HEK293 (cell line): ENCODE results near the gene CRYBG1.

Experiments used
- CTCF ChIA-PET: fragments of 350-600 bp; formaldehyde crosslinking; extraction: SDS; loops from one replicate; lab custom pipeline; 2021; ENCODE audit warnings: antibody characterized with exemption; lab: Yijun Ruan, JAX
- POLR2A ChIA-PET: fragments of 300-600 bp; formaldehyde crosslinking; extraction: SDS; loops from one replicate; lab custom pipeline; 2020; ENCODE audit warnings: antibody characterized with exemption, inconsistent platforms; lab: Yijun Ruan, JAX
- H3K27ac ChIP-seq: fragments of 200-500 bp; sonication (Bioruptor generic); 2 replicates; pipeline ENCODE4 v1.5.1; 2014; ENCODE audit warnings: low read depth, low read length, control low read depth, inconsistent platforms; ENCODE audit errors: extremely low read depth
- H3K36me3 ChIP-seq, 2 experiments: fragments of 200-500 bp in 1 of 2; sonication (Bioruptor generic) in 1 of 2; 1 replicate in 1 of 2; 2 replicates in 1 of 2; pipeline ENCODE4 v1.5.1; 2014 to 2017; ENCODE audit warnings: inconsistent platforms in 2 of 2, low read length in 2 of 2; ENCODE audit not compliant: control insufficient read depth in 2 of 2, insufficient read depth in 1 of 2
- H3K4me1 ChIP-seq: fragments of 200-500 bp; sonication (Bioruptor generic); 2 replicates; pipeline ENCODE4 v1.5.1; 2014; ENCODE audit warnings: mild to moderate bottlenecking, low read length, inconsistent platforms; ENCODE audit not compliant: control insufficient read depth, insufficient read depth
- H3K4me3 ChIP-seq: 2 replicates; pipeline ENCODE4 v1.5.1; 2011; ENCODE audit warnings: low read depth, mild to moderate bottlenecking, control low read depth, low read length, moderate library complexity
- H3K9me3 ChIP-seq: fragments of 200-500 bp; sonication (Bioruptor generic); 2 replicates; pipeline ENCODE4 v1.5.1; 2014; ENCODE audit warnings: low read depth, low read length, inconsistent platforms; ENCODE audit not compliant: control insufficient read depth, insufficient read depth
- KLF10 ChIP-seq: fragments of 450-650 bp; IDR thresholded peaks from 2 replicates; pipeline ENCODE4 v1.5.1; 2018; ENCODE audit warnings: missing biosample characterization, mild to moderate bottlenecking, missing genetic modification characterization
- KLF8 ChIP-seq: fragments of 450-650 bp; formaldehyde crosslinking; IDR thresholded peaks from 2 replicates; pipeline ENCODE4 v1.5.1; 2016; ENCODE audit warnings: missing biosample characterization, missing genetic modification characterization
- KLF9 ChIP-seq: fragments of 450-650 bp; formaldehyde crosslinking; IDR thresholded peaks from 2 replicates; pipeline ENCODE4 v1.5.1; 2016; ENCODE audit warnings: missing biosample characterization, missing genetic modification characterization, low read depth
- PRDM2 ChIP-seq: fragments of 450-650 bp; formaldehyde crosslinking; IDR thresholded peaks from 2 replicates; pipeline ENCODE4 v1.5.1; 2016; ENCODE audit warnings: missing biosample characterization, missing genetic modification characterization, borderline replicate concordance
- SETDB1 ChIP-seq: IDR thresholded peaks from one replicate; pipeline ENCODE4 v1.6.1; 2017; ENCODE audit warnings: mild to moderate bottlenecking, low read length, moderate library complexity, mixed read lengths; ENCODE audit not compliant: insufficient read length
- ZBTB48 ChIP-seq: fragments of 450-650 bp; formaldehyde crosslinking; IDR thresholded peaks from 2 replicates; pipeline ENCODE4 v1.5.1; 2016; ENCODE audit warnings: missing biosample characterization, missing genetic modification characterization
- ZNF157 ChIP-seq: fragments of 450-650 bp; formaldehyde crosslinking; IDR thresholded peaks from 2 replicates; pipeline ENCODE4 v1.5.1; 2016; ENCODE audit warnings: missing biosample characterization, missing genetic modification characterization
- ZNF24 ChIP-seq: fragments of 450-650 bp; formaldehyde crosslinking; IDR thresholded peaks from 2 replicates; pipeline ENCODE4 v1.5.1; 2016; ENCODE audit warnings: missing biosample characterization, missing genetic modification characterization
- ZNF324 ChIP-seq: fragments of 450-650 bp; formaldehyde crosslinking; IDR thresholded peaks from 2 replicates; pipeline ENCODE4 v1.5.1; 2016; ENCODE audit warnings: missing biosample characterization, missing genetic modification characterization
- ZNF354C ChIP-seq: fragments of 450-650 bp; formaldehyde crosslinking; IDR thresholded peaks from 2 replicates; pipeline ENCODE4 v1.5.1; 2016; ENCODE audit warnings: missing biosample characterization, missing genetic modification characterization, low read depth, borderline replicate concordance
- ZNF48 ChIP-seq: fragments of 450-650 bp; formaldehyde crosslinking; IDR thresholded peaks from 2 replicates; pipeline ENCODE4 v1.5.1; 2016; ENCODE audit warnings: missing biosample characterization, missing genetic modification characterization
- ZNF548 ChIP-seq: fragments of 450-650 bp; formaldehyde crosslinking; IDR thresholded peaks from 2 replicates; pipeline ENCODE4 v1.5.1; 2016; ENCODE audit warnings: missing biosample characterization, missing genetic modification characterization
- ZNF624 ChIP-seq: fragments of 450-650 bp; formaldehyde crosslinking; IDR thresholded peaks from 2 replicates; pipeline ENCODE4 v1.5.1; 2017; ENCODE audit warnings: missing biosample characterization, missing genetic modification characterization
- ZNF704 ChIP-seq: fragments of 450-650 bp; formaldehyde crosslinking; IDR thresholded peaks from 2 replicates; pipeline ENCODE4 v1.5.1; 2016; ENCODE audit warnings: missing biosample characterization, missing genetic modification characterization

Gene CRYBG1

GRCh38 chr6:106474466-106474865 is 113.9 kb downstream of the CRYBG1 start (continued):
- TF ChIP-seq PRDM2 (no peak), ZNF548 (tag by site-specific recombination) (no peak), ZNF324 (no peak), ZBTB48 (tag by site-specific recombination) (no peak), KLF9 (tag by site-specific recombination) (no peak), ZNF48 (tag by site-specific recombination) (no peak), ZNF704 (tag by site-specific recombination) (no peak), ZNF624 (tag by site-specific recombination) (no peak), KLF10 (tag by site-specific recombination) (no peak)

- no peaks in the 10 kb centered on the region for H3K36me3 ChIP-seq
- H3K4me1 ChIP-seq = no peaks in the 10 kb centered on the region
- ChIA-PET POLR2A (no interaction called here), CTCF (interaction anchor here (0.8 to 1.3 kb wide), 3 partner anchors 27 to 91 kb away, joined by 3 to 6 read pairs (median 6); no protein-coding TSS in a partner anchor)
- H3K9me3 ChIP-seq = no peaks in the 10 kb centered on the region
- TF ChIP-seq PRDM2 (no peak), ZNF157 (tag by site-specific recombination) (no peak), ZNF24 (tag by site-specific recombination) (no peak), ZNF354C (tag by site-specific recombination) (no peak), KLF8 (no peak), SETDB1 (no peak)
- H3K27ac ChIP-seq = no peak overlapping the region
- H3K4me3 ChIP-seq = no peak overlapping the region
Observed at GRCh38 chr6:106475284-106475683, 114.8 kb downstream of the CRYBG1 start.
